Measurements from ENCODE around the gene ATG7.
"Not testable (repeated sequence)": the region's sequence is repeated elsewhere in the genome, so short reads cannot be mapped to it uniquely, and the experiment has no call there.

Gene ATG7

DNA sequence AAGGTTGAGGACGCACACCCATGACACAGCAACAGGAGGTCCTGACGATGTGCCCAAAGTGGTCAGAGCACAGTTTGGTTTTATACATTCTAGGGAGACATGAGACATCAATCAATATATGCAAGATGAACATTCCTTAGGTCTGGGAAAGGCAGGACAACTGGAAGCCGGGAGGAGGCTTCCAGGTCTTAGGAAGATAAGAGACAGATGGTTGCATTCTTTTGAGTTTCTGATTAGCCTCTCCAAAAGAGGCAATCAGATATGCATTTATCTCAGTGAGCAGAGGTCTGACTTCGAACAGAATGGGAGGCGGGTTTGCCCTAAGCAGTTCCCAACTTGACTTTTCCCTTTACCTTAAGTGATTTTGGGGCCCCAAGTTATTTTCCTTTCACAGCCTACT, 16.7 kb upstream of the ATG7 start:
- DNase-seq = not testable (repeated sequence)

DNA sequence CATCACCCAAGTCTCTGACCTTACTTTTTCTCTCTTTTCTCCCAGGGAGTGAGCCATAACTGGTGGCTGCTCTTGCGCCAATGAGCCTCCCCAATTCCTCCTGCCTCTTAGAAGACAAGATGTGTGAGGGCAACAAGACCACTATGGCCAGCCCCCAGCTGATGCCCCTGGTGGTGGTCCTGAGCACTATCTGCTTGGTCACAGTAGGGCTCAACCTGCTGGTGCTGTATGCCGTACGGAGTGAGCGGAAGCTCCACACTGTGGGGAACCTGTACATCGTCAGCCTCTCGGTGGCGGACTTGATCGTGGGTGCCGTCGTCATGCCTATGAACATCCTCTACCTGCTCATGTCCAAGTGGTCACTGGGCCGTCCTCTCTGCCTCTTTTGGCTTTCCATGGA, 13.2 kb upstream of the ATG7 start:
- no peak for DNase-seq

GRCh38 chr3:11260460-11260859, 11.7 kb upstream of the ATG7 start:
- no peak for DNase-seq

GRCh38 chr3:11269007-11269406, 3.2 kb upstream of the ATG7 start:
- no peak for DNase-seq

DNA sequence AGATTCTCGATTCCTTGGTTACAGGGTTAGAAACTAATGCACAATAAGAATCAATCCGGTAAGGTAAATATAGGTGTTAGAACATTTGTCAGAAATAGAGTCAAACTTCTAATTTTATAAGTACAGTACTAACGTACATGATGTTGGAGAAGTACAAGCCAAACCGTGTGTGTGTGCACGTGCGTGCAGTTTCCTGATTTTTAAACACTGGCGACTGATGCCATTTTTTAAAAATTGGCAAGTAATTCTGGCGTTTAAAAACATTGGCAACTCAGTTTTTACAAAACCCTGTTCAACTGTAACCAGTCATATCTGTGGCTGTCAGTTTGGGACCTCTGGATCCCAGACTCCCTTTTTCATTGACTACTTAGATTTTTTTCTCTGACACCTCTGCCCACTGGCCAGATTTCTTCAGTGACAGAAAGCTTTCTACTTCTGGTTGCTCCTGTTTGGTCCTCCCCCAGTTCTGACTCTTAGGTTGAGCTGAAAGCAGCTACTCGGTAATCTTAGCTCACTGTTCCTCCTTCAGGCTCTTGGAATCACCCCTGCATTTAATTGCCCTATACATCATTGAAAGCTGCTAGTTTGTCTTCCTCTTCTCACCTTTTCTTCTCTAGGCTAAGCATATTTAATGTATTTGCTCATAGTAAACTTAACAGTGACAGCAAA, 843 bp downstream of the ATG7 start:
- DNase-seq = no peak

GRCh38 chr3:11273891-11274291, 1.7 kb downstream of the ATG7 start:
- DNase-seq = no peak

- no peak for DNase-seq
These were observed 2.5 kb downstream of the ATG7 start for GRCh38 chr3:11274566-11275142.

DNA sequence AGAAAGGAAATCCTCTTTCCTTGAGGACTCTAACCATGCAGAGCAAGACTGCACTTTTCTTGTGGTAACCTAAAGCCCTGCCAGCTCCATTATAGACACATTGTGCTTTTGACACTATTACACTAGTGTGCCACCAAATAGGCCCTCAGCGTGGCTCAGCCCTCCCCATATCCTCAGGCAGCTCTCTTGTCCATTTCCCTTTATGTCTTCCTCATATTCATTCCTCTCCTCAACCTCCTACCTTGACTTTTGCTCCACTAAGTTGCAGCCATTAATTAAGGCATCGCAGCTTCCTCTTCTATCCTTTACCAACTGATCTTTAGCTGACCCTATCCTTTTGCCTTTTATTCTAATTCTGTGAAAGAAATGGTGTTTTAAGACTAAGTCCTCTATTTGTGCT, 3.7 kb downstream of the ATG7 start:
- DNase-seq = no peak

- DNase-seq = no peak
These were observed 4.7 kb downstream of the ATG7 start for GRCh38 chr3:11276901-11277300.

- no peak for DNase-seq
These were observed 10.3 kb downstream of the ATG7 start for GRCh38 chr3:11282250-11283138.

GRCh38 chr3:11283139-11283475, 10.9 kb downstream of the ATG7 start:
- DNase-seq = no peak

GRCh38 chr3:11284011-11284410, 11.8 kb downstream of the ATG7 start:
- DNase-seq = no peak

DNA sequence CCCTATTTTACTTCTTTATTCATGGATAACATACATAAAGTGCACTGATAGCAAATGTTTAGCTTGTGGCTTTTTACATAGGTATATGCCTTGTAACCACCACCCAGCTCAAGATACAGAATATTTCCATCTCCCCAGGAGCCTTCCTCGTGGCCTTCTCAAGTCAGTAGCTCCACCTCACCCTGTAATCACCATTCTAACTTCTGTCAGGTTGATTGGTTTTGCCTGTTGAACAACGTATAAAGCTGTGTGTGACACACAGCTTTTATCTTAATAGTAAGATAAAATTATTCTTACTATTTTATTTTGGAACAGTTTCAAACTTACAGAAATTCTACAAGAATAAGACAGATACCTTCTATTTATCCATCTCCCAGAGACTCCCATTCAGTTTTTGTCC, 13.3 kb downstream of the ATG7 start:
- no peak for DNase-seq

DNA sequence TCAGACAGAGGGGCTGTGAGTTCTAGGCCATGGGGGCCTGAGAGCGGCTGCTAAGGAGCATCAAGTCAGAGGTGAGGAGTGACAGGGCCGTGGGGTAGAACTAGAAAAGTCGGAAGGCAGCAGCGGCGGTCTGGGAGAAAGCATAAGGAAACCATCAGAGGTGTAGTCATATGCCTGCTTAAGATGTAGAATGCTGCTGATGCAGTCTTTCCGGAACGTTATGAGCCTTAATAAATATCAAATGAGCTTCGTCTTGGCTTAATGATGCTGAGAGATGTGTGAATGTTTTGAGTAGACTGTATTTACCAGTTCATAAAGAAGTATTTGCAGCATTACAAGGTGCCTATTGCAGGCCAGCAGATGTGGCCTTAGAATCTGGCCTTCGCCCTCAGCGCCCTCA, 15.2 kb downstream of the ATG7 start:
- no peak for DNase-seq

- no peak for DNase-seq
These were observed 15.9 kb downstream of the ATG7 start for GRCh38 chr3:11288021-11288491.

- no peak for DNase-seq
These were observed 16.8 kb downstream of the ATG7 start for GRCh38 chr3:11288786-11289637.

- DNase-seq = no peak
These were observed 17.7 kb downstream of the ATG7 start for GRCh38 chr3:11289864-11290263.

DNA sequence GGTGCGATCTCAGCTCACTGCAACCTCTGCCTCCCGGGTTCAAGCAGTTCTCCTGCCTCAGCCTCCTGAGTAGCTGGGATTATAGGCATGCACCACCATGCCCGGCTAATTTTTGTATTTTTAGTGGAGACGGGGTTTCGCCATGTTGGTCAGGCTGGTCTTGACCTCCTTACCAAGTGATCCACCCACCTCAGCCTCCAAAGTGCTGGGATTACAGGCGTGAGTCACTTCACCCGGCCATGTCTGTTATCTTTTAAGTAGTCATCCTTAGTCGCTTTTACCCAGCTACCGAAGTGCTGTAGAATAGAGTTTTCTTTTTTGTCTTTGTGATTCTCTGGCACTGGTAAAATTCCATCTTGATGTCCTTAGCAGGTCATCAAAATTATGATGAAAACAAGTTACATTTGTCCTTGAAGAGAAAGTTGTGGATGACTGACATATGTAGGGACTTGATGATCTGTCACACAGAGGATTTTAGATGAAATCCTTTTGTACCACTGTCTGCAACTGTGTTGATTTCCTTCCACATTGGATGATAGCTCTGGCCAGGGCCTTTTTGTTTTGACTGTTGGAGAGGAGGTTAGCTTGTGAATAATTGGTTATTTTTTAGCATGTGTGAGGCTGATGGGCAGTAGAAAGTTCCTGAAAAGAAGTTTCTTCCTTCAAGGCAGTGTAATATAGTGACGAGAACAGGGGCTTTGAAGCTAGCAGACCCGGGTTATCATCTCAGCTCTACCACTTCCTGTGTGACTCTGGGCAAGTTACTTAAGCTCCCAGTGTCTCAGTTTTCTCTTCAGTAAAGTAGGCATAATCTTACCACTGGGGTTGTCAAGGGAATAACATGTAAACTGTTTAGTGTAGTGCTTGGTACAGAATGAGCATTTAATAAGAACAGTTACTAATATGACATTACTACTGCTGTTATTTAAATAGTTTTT, 18.8 kb downstream of the ATG7 start:
- DNase-seq = no peak

DNA sequence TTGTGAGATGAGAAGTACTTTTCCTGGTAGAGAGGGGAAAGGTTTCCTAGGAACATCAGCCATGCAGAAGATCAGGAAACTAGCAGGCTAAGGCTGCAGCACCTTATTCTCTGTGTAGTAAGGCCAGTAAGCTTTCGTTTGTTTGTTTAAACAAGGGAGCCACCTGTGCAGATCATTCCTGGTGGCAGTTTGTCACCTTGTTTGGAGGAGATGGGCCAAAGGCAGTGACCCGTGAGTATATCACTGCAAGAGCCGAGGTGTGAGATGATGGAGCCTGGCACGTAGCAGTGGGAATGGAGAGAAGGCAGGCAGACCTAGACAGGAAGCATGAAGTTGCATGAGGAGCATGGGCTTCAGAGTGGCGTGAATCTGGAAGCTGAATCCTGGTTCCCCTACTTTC, 19.6 kb downstream of the ATG7 start:
- DNase-seq = no peak

GRCh38 chr3:11297126-11297525, 24.9 kb downstream of the ATG7 start:
- no peak for DNase-seq

DNA sequence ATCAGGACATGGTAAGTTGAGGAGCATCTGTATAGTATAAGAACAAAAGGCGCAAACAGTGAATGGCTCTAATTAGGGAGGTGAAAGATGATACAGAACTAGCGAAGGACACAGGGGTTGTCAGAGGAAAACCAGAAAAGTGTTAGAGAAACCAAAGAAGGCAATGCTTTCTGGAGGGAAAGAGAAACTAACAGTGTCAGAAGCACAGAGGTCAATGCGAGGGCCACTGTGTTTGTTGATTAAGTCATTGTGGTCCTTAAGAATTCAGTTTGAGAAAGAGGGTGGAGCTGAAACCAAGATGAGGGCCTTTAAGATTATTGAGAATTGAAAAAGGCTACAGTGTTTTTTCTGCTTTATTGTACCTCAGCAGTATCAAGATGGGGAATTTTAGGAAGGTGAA, 28.8 kb downstream of the ATG7 start:
- no peak for DNase-seq

DNA sequence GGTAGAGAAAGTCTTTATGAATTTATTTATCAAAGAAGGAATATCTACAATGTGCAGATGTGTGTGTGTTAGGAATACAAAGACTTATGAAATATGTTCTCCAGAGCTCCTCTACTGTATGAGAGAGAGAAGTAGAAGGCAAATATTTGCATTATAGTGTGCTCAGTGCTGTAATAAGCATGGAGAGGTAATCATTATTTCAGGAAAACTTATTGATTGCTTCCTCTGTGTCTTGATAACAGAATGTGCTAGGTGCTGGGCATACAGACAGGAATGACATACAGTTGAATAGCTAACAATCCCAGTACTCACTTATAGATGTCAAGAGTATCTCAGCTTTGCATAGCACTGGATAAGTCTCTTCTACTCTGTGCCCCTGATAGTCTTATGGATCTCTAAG, 30.2 kb downstream of the ATG7 start:
- no peak for DNase-seq

Data from NCI-H1930 (cell line).